AG04450 (cell line): ENCODE measurements around the gene COPG2. TPM values are rescaled to one million over a fixed set of nuclear protein-coding genes. Genes with fewer than 3 reads are reported as not detected.
"Not testable (repeated sequence)": the region's sequence is repeated elsewhere in the genome, so short reads cannot be mapped to it uniquely, and the experiment has no call there.

Source experiments
- CTCF ChIA-PET: fragments of 300-600, 350-600 bp; formaldehyde crosslinking; extraction: SDS; loops from one replicate; lab custom pipeline; 2022; ENCODE audit warnings: antibody characterized with exemption, inconsistent platforms; lab: Charles Lee
- POLR2A ChIA-PET: fragments of 350-600 bp; formaldehyde crosslinking; extraction: SDS; loops from one replicate; lab custom pipeline; 2021; ENCODE audit warnings: antibody characterized with exemption, inconsistent platforms; lab: Yijun Ruan, JAX
- DNase-seq: peaks from one replicate; pipeline ENCODE4 v3.0.0-alpha.2; 2011; ENCODE audit warnings: low read depth, low spot score
- H3K27ac ChIP-seq: one replicate; pipeline ENCODE4 v1.5.1; 2012; ENCODE audit warnings: low read depth, low read length, control low read depth
- H3K27me3 ChIP-seq: one replicate; pipeline ENCODE4 v1.6.0; 2012; ENCODE audit warnings: low read length; ENCODE audit not compliant: control insufficient read depth, insufficient read depth
- H3K4me3 ChIP-seq: 2 replicates; pipeline ENCODE4 v1.5.1; 2011; ENCODE audit warnings: mild to moderate bottlenecking, low read depth, low read length, control low read depth
- H3K9me3 ChIP-seq: 2 replicates; pipeline ENCODE4 v1.5.1; 2012; ENCODE audit warnings: low read length; ENCODE audit not compliant: control insufficient read depth, insufficient read depth
- CTCF ChIP-seq: IDR thresholded peaks from 2 replicates; pipeline ENCODE4 v1.5.1; 2011; ENCODE audit warnings: low read depth, low read length, control low read depth, inconsistent platforms
- polyA plus RNA-seq: library from polyadenylated mRNA; depleted of rRNA; stranded (reverse); fragments of >200 nt; gene quantifications from 2 replicates; pipeline ENCODE4 v1.2.3, GENCODE V29; 2011

Gene COPG2
- polyA plus RNA-seq, 1 experiment, result 40.6 TPM

- CTCF ChIA-PET, result no interaction called here
These were observed 40.8 kb downstream of the COPG2 start for GRCh38 chr7:130627775-130628174.

GRCh38 chr7:130622866-130623265, 45.7 kb downstream of the COPG2 start:
- Histone ChIP-seq H3K9me3 (peaks cover 3% of the 10 kb centered on the region; the same call in 1 of the 2 replicates), H3K27ac (no peak overlapping the region), H3K27me3 (no peaks in the 10 kb centered on the region), H3K4me3 (no peak overlapping the region)
- ChIA-PET CTCF (no interaction called here), POLR2A (no interaction called here)
- TF ChIP-seq CTCF, result no peak
- DNase-seq, result no peak

More at GRCh38 chr7:130627775-130628174, 40.8 kb downstream of the COPG2 start:
- DNase-seq, result no peak
- no peaks in the 10 kb centered on the region for H3K27me3 ChIP-seq
- H3K27ac ChIP-seq, result no peak overlapping the region
- H3K9me3 ChIP-seq, result peaks cover 3% of the 10 kb centered on the region; the same call in 1 of the 2 replicates
- no peak overlapping the region for H3K4me3 ChIP-seq
- no peak for TF ChIP-seq CTCF
- POLR2A ChIA-PET, result no interaction called here

GRCh38 chr7:130615583-130615982, 53.0 kb downstream of the COPG2 start:
- peaks cover 3% of the 10 kb centered on the region; the same call in 1 of the 2 replicates for H3K9me3 ChIP-seq
- no peak for TF ChIP-seq CTCF
- no peak overlapping the region for H3K27ac ChIP-seq
- DNase-seq, result no peak
- no peak overlapping the region for H3K4me3 ChIP-seq
- ChIA-PET POLR2A (no interaction called here), CTCF (no interaction called here)
- H3K27me3 ChIP-seq, result no peaks in the 10 kb centered on the region

DNA sequence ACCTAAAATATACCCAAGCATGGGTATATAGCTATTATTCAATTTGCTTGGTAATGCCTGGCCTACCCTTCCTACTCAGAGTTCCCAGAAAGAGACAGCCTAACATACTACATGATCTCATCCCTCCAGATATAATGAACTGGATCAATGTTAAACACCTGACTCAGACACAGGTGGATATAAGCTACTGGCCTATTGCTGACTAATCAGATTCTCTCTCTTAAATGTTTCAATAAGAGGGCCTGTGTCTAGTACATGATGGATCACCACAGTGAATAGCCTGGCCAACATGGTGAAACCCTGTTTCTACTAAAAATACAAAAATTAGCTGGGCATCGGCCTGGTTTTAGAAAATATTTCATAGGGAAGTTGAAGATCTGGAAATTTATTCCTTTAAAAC, 54.1 kb downstream of the COPG2 start:
- Histone ChIP-seq H3K4me3 (no peak overlapping the region), H3K27me3 (no peaks in the 10 kb centered on the region), H3K9me3 (peaks cover 3% of the 10 kb centered on the region; the same call in 1 of the 2 replicates), H3K27ac (no peak overlapping the region)
- ChIA-PET CTCF (no interaction called here), POLR2A (no interaction called here)
- no peak for TF ChIP-seq CTCF
- DNase-seq, result no peak

DNA sequence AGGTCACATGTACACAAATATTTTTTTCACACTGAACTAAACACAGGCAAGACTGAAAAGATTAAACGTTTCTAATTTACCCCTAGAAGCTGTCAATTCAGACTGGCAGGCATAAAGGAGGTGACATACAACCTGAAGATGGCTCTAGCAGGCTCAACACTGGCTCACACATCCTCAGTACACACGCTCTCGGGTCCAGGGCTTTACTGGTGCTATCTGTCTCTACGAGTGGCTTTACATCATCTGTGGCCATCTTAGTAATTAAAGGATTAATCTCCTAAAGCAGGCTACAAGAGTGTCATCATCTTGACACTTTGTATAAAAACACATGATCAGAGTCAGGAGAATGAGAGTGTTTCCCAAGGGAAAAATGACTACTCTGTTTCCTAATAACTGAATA, 57.3 kb downstream of the COPG2 start:
- no peak for DNase-seq
- Histone ChIP-seq H3K4me3 (no peak overlapping the region), H3K27me3 (no peaks in the 10 kb centered on the region), H3K9me3 (no peaks in the 10 kb centered on the region), H3K27ac (no peak overlapping the region)
- TF ChIP-seq CTCF, result no peak
- POLR2A ChIA-PET, result no interaction called here
- CTCF ChIA-PET, result interaction anchor here (0.6 to 1.4 kb wide), 2 partner anchors 147 to 596 kb away, joined by 4 to 5 read pairs; no protein-coding TSS in a partner anchor

DNA sequence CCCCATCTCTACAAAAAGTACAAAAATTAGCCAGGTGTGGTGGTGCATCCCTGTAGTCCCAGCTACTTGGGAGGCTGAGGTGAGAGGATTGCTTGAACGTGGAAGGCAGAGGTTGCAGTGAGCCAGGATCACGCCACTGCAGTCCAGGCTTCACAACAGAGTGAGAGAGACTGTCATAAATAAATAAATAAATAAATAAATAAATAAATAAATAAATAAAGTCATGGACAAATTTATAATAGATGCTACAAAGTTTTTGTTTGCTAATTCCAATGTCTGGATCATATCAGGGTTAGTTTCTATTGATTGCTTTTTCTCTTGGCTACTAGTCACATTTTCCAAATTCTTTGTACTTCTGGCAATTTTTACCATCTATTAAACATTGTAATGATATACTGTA, 61.5 kb downstream of the COPG2 start:
- CTCF ChIA-PET, H3K27me3 ChIP-seq, H3K4me3 ChIP-seq, H3K27ac ChIP-seq, POLR2A ChIA-PET, DNase-seq, H3K9me3 ChIP-seq: not testable (repeated sequence)
